ENCODE measurements around the gene LPO.

Gene LPO

DNA sequence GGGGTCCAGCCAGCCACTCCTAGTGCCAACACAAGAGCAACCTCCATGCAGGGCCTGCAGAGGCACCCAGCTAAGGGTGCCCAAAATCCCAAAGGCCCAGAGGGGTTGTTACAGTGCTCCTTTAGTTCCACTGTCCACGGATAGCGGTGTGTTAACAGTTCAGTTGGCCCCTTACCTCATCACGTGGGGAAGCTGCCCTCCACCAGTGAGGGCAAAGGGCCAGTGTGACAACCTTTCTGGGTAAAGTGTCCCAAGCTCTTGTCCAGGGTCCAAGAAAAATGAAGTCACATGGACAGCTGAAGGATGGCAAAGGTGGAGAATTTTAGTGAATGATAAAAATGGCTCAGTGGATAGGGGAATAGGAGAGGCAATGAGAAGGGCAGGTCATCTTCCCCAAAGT is 10.7 kb upstream of the LPO start:
- H3K36me3 ChIP-seq (ENCODE audit: control insufficient read depth, insufficient read depth, low read length): no peaks in the 10 kb centered on the region
- peaks cover 6% of the 10 kb centered on the region for H3K27me3 ChIP-seq (ENCODE audit: control insufficient read depth, insufficient read depth, low read length, poor library complexity, severe bottlenecking)
- H3K4me3 ChIP-seq (ENCODE audit: insufficient read depth, low read depth, low read length): no peak overlapping the region
- no peaks in the 10 kb centered on the region for H3K9me3 ChIP-seq (ENCODE audit: control insufficient read depth, low read length)
- WGBS, 2 experiments: 96 to 97% methylated on average over 3 of the region's 3 CpGs
- no peak overlapping the region for H3K27ac ChIP-seq (ENCODE audit: insufficient read depth, low read depth, low read length, poor library complexity, severe bottlenecking)
- H3K4me1 ChIP-seq (ENCODE audit: control insufficient read depth, insufficient read depth, low read length): peaks cover 5% of the 10 kb centered on the region

DNA sequence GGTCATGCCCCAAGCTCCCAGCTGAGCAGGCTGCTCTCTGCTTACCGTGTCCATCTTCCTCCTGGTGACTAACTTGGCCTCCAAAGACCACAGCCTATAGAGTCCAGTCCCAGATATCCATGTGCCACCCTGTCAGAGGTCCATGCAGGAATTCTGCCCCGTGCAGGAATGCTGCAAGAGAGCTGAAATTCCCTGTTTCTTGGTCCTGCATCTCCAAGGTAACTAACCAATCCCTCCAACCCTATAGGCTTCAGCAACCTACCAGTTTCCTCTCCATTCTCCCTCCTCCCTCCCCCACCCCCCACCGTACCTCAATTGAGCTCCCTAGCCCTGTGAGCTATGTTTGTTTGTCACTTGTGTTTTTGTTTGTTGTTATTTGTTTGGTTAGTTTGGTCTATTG is 9.7 kb upstream of the LPO start:
- Histone ChIP-seq H3K4me3 (ENCODE audit: insufficient read depth, low read depth, low read length) (no peak overlapping the region), H3K36me3 (ENCODE audit: control insufficient read depth, insufficient read depth, low read length) (no peaks in the 10 kb centered on the region), H3K9me3 (ENCODE audit: control insufficient read depth, low read length) (no peaks in the 10 kb centered on the region), H3K27ac (ENCODE audit: insufficient read depth, low read depth, low read length, poor library complexity, severe bottlenecking) (no peak overlapping the region), H3K27me3 (ENCODE audit: control insufficient read depth, insufficient read depth, low read length, poor library complexity, severe bottlenecking) (peaks cover 6% of the 10 kb centered on the region), H3K4me1 (ENCODE audit: control insufficient read depth, insufficient read depth, low read length) (peaks cover 5% of the 10 kb centered on the region)
- 76 to 81% methylated on average over 2 of the region's 3 CpGs for WGBS, 2 experiments

DNA sequence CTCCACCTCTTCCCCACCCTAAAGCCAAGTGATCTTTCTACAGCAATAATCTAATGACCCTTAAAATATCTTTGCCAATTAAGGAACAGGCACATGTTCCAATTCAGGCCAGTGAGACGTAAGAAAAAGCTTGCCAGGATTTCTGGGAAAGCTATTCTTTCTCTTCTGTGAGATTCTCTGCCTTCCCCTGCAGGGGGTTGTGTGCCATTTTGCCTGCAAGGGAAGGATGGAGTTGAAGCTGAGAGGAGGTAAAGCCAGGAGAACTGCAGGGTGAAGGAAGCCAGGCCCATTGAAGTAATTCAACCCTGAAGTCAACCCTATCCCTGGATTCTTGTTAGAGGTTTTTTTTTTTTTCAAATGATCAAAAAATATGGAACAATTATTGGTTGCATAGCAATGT is 9.0 kb upstream of the LPO start:
- H3K9me3 ChIP-seq (ENCODE audit: control insufficient read depth, low read length): no peaks in the 10 kb centered on the region
- no peak overlapping the region for H3K27ac ChIP-seq (ENCODE audit: insufficient read depth, low read depth, low read length, poor library complexity, severe bottlenecking)
- H3K4me3 ChIP-seq (ENCODE audit: insufficient read depth, low read depth, low read length): no peak overlapping the region
- peaks cover 9% of the 10 kb centered on the region for H3K27me3 ChIP-seq (ENCODE audit: control insufficient read depth, insufficient read depth, low read length, poor library complexity, severe bottlenecking)
- H3K36me3 ChIP-seq (ENCODE audit: control insufficient read depth, insufficient read depth, low read length): no peaks in the 10 kb centered on the region
- peaks cover 5% of the 10 kb centered on the region for H3K4me1 ChIP-seq (ENCODE audit: control insufficient read depth, insufficient read depth, low read length)
- 47 to 55% methylated on average over 1 of the region's 1 CpG for WGBS, 2 experiments

DNA sequence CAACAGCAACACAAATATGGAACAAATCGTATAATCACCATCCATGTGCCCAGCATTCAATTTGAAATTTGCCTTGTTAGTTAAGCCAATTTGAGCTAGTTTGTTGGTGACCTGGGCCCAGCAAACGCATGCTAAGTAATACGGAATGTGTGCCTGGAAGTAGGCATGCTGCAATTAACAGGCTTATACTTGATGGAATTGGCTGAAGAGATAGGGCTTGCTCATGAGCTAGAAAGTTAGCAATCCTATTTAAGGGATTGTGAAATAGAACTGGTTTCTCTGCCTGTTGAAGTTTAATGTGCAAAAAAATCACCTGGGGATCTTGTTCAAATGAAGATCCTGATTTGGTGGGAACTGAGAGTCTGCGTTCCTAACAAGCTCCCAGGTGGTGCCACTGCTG is 8.5 kb upstream of the LPO start:
- no peak overlapping the region for H3K4me3 ChIP-seq (ENCODE audit: insufficient read depth, low read depth, low read length)
- peaks cover 5% of the 10 kb centered on the region for H3K4me1 ChIP-seq (ENCODE audit: control insufficient read depth, insufficient read depth, low read length)
- no peak overlapping the region for H3K27ac ChIP-seq (ENCODE audit: insufficient read depth, low read depth, low read length, poor library complexity, severe bottlenecking)
- no peaks in the 10 kb centered on the region for H3K36me3 ChIP-seq (ENCODE audit: control insufficient read depth, insufficient read depth, low read length)
- H3K9me3 ChIP-seq (ENCODE audit: control insufficient read depth, low read length): no peaks in the 10 kb centered on the region
- WGBS, 2 experiments: 95 to 97% methylated on average over 4 of the region's 4 CpGs
- H3K27me3 ChIP-seq (ENCODE audit: control insufficient read depth, insufficient read depth, low read length, poor library complexity, severe bottlenecking): peaks cover 13% of the 10 kb centered on the region

DNA sequence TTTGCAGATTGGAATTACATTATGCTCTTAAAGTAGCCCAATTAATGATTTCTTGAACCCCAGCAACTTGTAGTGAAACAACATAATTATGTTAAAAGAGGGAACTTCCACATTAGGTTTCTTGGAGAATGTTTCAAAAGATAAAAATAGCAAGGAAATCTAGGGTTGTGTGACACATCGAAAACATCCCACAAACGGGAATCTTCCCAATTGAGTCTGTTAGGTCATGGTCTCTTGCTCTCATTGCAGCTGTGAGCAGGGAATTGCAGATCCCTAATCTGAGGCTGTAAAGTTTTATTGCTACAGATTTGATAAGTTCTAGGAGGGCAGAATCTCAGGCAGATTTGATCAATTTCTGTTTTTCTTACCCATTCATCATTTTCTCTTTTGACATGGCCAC is 6.7 kb upstream of the LPO start:
- Histone ChIP-seq H3K4me1 (ENCODE audit: control insufficient read depth, insufficient read depth, low read length) (peaks cover 5% of the 10 kb centered on the region), H3K36me3 (ENCODE audit: control insufficient read depth, insufficient read depth, low read length) (no peaks in the 10 kb centered on the region), H3K27me3 (ENCODE audit: control insufficient read depth, insufficient read depth, low read length, poor library complexity, severe bottlenecking) (peaks cover 22% of the 10 kb centered on the region), H3K4me3 (ENCODE audit: insufficient read depth, low read depth, low read length) (no peak overlapping the region), H3K9me3 (ENCODE audit: control insufficient read depth, low read length) (no peaks in the 10 kb centered on the region), H3K27ac (ENCODE audit: insufficient read depth, low read depth, low read length, poor library complexity, severe bottlenecking) (no peak overlapping the region)
- WGBS, 2 experiments: 94 to 98% methylated on average over 2 of the region's 2 CpGs

DNA sequence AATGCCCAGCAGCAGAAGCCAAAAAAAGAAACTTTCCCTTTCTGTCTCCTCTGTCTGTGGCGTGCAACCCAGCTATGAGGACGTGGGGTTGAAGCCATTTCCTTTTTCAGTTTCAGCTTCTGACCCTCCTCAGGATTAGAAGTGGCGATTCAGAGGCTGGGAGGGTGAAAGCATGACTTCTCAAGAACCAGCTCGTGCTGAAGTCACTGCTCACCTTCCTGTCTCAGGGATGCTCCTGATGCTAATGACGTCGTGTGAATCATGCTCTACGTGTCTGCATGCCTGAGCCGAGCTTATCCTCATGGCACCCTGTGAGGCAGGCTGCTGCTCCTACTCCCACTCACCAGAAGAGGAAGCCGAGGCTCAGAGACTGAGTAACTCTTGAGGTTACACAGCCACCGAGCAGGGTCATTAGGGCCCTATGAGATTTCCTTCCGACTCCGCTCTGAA is 5.7 kb upstream of the LPO start:
- Histone ChIP-seq H3K27me3 (ENCODE audit: control insufficient read depth, insufficient read depth, low read length, poor library complexity, severe bottlenecking) (peaks cover 28% of the 10 kb centered on the region), H3K36me3 (ENCODE audit: control insufficient read depth, insufficient read depth, low read length) (no peaks in the 10 kb centered on the region), H3K4me3 (ENCODE audit: insufficient read depth, low read depth, low read length) (no peak overlapping the region), H3K9me3 (ENCODE audit: control insufficient read depth, low read length) (no peaks in the 10 kb centered on the region), H3K27ac (ENCODE audit: insufficient read depth, low read depth, low read length, poor library complexity, severe bottlenecking) (no peak overlapping the region), H3K4me1 (ENCODE audit: control insufficient read depth, insufficient read depth, low read length) (peaks cover 5% of the 10 kb centered on the region)
- 63 to 69% methylated on average over 12 of the region's 12 CpGs for WGBS, 2 experiments

DNA sequence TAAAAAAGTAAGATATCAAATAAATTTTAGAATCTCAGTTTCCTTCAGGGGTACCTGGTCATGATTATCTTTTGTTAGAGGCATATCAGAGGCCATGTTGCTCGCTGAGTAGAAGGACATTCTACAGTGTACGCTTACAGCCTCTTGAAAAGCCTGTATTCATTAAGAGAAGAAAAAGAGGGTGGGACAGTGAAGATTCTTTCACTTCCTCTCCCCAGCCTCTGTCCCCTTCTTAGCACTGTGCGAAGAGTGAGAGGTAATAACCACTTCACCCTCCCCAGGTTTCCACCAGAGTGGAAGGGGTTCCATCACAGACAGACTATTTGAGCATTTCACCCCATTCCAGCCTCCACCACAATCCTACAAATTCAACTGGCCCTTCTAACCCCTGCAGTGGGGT is 4.8 kb upstream of the LPO start:
- no peaks in the 10 kb centered on the region for H3K36me3 ChIP-seq (ENCODE audit: control insufficient read depth, insufficient read depth, low read length)
- H3K4me3 ChIP-seq (ENCODE audit: insufficient read depth, low read depth, low read length): no peak overlapping the region
- H3K27me3 ChIP-seq (ENCODE audit: control insufficient read depth, insufficient read depth, low read length, poor library complexity, severe bottlenecking): peaks cover 28% of the 10 kb centered on the region
- WGBS, 2 experiments: 88 to 94% methylated on average over 3 of the region's 3 CpGs
- peaks cover 5% of the 10 kb centered on the region for H3K4me1 ChIP-seq (ENCODE audit: control insufficient read depth, insufficient read depth, low read length)
- H3K9me3 ChIP-seq (ENCODE audit: control insufficient read depth, low read length): no peaks in the 10 kb centered on the region
- no peak overlapping the region for H3K27ac ChIP-seq (ENCODE audit: insufficient read depth, low read depth, low read length, poor library complexity, severe bottlenecking)

DNA sequence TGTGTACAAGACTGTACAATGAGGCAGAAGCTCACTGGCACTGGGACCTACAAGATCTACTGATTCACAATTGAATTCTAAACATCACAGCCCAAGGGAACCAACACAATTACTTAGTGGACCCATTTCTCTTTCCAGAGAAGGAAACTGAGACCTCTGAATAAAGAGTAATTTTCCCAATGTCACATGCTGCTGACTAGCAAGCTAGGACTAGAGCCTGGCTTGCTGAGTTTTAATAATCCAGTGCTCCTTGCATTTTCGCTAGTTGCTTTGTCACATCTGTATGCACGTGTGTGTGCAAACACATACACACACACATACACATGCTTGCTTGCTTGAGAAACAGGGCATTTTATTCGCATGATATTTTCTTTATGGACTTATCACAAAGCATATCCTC is 3.9 kb upstream of the LPO start:
- H3K27me3 ChIP-seq (ENCODE audit: control insufficient read depth, insufficient read depth, low read length, poor library complexity, severe bottlenecking): peaks cover 31% of the 10 kb centered on the region
- 95 to 97% methylated on average over 3 of the region's 3 CpGs for WGBS, 2 experiments
- H3K4me1 ChIP-seq (ENCODE audit: control insufficient read depth, insufficient read depth, low read length): peaks cover under 1% of the 10 kb centered on the region
- no peak overlapping the region for H3K27ac ChIP-seq (ENCODE audit: insufficient read depth, low read depth, low read length, poor library complexity, severe bottlenecking)
- no peak overlapping the region for H3K4me3 ChIP-seq (ENCODE audit: insufficient read depth, low read depth, low read length)
- no peaks in the 10 kb centered on the region for H3K36me3 ChIP-seq (ENCODE audit: control insufficient read depth, insufficient read depth, low read length)
- H3K9me3 ChIP-seq (ENCODE audit: control insufficient read depth, low read length): no peaks in the 10 kb centered on the region

DNA sequence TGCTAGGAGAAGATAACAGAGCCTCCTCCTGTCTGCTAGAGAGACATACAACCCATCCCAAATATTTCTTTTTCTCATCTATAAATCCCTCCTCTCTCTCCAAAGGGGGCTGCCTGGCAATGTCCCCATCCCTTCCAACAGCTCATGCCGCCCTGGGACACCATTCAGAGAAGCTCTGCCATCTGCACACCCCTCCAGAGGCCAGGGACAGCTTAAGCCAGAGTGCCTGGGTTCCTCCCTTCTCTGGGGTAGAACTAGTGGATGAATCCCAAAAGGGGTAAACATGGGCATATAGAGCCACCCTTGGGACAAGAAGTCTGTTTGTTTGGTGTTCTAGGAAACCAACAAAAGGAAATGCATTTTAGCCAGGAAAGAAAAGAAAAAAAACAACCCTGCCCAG is 2.6 kb upstream of the LPO start:
- no peak overlapping the region for H3K4me3 ChIP-seq (ENCODE audit: insufficient read depth, low read depth, low read length)
- no peak overlapping the region for H3K27ac ChIP-seq (ENCODE audit: insufficient read depth, low read depth, low read length, poor library complexity, severe bottlenecking)
- H3K36me3 ChIP-seq (ENCODE audit: control insufficient read depth, insufficient read depth, low read length): no peaks in the 10 kb centered on the region
- peaks cover 35% of the 10 kb centered on the region for H3K27me3 ChIP-seq (ENCODE audit: control insufficient read depth, insufficient read depth, low read length, poor library complexity, severe bottlenecking)
- 74 to 94% methylated on average over 1 of the region's 1 CpG for WGBS, 2 experiments
- no peaks in the 10 kb centered on the region for H3K4me1 ChIP-seq (ENCODE audit: control insufficient read depth, insufficient read depth, low read length)
- no peaks in the 10 kb centered on the region for H3K9me3 ChIP-seq (ENCODE audit: control insufficient read depth, low read length)

DNA sequence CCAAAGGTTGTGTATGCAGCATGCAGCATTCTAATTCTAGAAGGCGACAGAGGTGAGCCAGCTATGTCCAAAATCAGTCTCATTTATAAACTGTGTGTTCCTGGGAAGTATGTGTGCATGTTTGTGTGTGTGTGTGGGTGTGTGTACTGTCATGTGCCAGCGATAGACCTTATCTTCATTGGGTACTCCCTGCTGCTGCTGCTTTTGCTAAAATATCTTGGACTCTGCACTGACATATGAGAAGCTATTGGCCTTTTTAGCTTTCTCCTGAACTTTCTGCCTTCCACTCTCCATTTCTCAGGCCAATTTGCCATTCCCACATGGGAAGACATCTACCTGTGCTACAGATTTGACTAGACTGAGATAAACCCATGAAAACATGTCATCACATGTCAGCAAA is 2.0 kb upstream of the LPO start:
- Histone ChIP-seq H3K36me3 (ENCODE audit: control insufficient read depth, insufficient read depth, low read length) (no peaks in the 10 kb centered on the region), H3K27me3 (ENCODE audit: control insufficient read depth, insufficient read depth, low read length, poor library complexity, severe bottlenecking) (peaks cover 37% of the 10 kb centered on the region), H3K4me1 (ENCODE audit: control insufficient read depth, insufficient read depth, low read length) (no peaks in the 10 kb centered on the region), H3K27ac (ENCODE audit: insufficient read depth, low read depth, low read length, poor library complexity, severe bottlenecking) (no peak overlapping the region), H3K9me3 (ENCODE audit: control insufficient read depth, low read length) (no peaks in the 10 kb centered on the region), H3K4me3 (ENCODE audit: insufficient read depth, low read depth, low read length) (no peak overlapping the region)
- WGBS, 2 experiments: 89 to 94% methylated on average over 2 of the region's 2 CpGs

DNA sequence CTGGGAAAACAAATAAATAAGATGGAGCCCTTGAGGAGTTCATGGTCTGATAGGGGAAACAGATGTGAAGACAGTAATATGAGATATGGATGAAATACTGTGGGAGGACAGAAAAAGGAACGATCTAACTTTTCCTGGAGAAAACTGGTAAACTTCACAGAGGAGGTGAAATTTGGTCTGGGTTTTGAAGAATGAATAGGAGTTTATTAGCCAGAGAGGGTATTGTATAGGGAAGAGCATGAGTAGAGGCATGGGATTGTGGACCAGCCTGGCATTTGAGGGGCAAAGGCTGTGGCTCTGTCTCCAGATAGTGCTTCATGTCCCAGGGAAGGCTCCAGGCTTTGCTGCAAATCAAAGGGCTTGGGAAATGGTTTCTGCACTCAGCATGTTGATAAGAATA is 1.6 kb downstream of the LPO start:
- Histone ChIP-seq H3K9me3 (ENCODE audit: control insufficient read depth, low read length) (no peaks in the 10 kb centered on the region), H3K4me3 (ENCODE audit: insufficient read depth, low read depth, low read length) (no peak overlapping the region), H3K27me3 (ENCODE audit: control insufficient read depth, insufficient read depth, low read length, poor library complexity, severe bottlenecking) (peaks cover 44% of the 10 kb centered on the region), H3K36me3 (ENCODE audit: control insufficient read depth, insufficient read depth, low read length) (no peaks in the 10 kb centered on the region), H3K27ac (ENCODE audit: insufficient read depth, low read depth, low read length, poor library complexity, severe bottlenecking) (no peak overlapping the region), H3K4me1 (ENCODE audit: control insufficient read depth, insufficient read depth, low read length) (no peaks in the 10 kb centered on the region)
- WGBS, 2 experiments: 92 to 95% methylated on average over 1 of the region's 1 CpG
